GM19351 (cell line): Measurements from ENCODE around the gene EIF4E3.

Experiments
- ATAC-seq: cut with Tn5 transposase; IDR thresholded peaks from one replicate; pipeline ENCODE4 v1.9.1; 2021; ENCODE audit warnings: mild to moderate bottlenecking, moderate library complexity; ENCODE audit not compliant: unreplicated experiment

Gene EIF4E3

DNA sequence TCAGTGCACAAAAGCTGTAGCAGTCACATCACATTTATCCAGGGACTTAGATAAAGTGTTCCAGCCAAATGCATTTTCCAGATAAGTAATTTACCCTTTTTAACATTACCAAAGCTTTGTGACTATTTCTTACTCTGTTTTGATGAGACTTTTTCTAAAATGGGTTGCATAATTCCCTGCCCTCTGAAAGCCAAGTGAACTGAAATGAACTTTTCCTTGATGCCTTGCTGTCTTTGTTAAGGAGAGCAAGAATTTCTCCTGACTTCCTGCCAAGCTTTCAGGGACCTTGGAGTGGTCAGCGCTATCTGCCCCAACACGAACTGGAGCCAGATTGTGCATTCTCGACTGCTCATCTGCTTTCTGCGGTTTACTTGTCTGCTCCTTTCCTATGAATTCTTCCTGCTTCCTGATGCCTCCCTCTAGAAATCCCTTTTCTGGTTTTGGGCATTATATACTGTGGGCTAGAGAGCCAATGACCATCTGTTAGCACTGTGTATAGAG, 34.8 kb downstream of the EIF4E3 start:
- ATAC-seq, result no peak

DNA sequence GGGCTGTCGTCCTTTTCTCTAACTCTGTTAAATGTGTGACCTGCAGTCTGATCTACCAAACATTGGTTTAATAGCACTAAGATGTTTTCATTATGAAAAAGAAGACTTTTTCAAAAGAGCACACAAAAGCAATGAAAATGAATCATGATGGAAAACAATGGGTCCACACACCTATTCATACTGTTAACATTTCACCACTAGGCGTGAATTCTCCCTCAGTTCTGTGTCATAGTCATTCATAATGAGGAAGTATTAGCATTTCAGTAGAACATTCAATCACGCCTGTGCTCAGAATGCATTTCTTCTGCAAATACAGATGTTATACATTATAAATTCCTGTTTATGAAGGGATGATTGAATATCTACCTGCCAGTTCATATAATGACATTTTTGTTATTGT, 35.9 kb downstream of the EIF4E3 start:
- peak; percentile 69 for ATAC-seq

- no peak for ATAC-seq
Observed at GRCh38 chr3:71688121-71688520, 37.1 kb downstream of the EIF4E3 start.

DNA sequence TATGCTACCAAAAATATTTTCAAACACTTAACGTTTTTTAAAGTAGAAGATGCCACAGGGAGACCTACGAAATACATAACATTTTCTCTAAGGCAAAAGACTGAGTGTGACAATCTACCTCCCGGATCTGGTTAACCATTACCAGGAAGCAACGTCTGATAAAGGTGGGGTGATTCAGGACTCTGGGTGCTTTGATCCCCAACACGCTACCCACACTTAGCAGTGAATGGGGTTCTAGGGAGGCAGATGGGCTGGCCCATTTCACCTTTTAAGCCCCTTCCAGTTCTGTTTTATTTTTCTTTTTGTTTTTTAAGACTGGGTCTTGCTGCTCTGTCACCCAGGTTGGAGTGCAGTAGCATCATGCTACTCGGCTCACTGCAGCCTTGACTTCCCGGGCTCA, 39.5 kb downstream of the EIF4E3 start:
- no peak for ATAC-seq

DNA sequence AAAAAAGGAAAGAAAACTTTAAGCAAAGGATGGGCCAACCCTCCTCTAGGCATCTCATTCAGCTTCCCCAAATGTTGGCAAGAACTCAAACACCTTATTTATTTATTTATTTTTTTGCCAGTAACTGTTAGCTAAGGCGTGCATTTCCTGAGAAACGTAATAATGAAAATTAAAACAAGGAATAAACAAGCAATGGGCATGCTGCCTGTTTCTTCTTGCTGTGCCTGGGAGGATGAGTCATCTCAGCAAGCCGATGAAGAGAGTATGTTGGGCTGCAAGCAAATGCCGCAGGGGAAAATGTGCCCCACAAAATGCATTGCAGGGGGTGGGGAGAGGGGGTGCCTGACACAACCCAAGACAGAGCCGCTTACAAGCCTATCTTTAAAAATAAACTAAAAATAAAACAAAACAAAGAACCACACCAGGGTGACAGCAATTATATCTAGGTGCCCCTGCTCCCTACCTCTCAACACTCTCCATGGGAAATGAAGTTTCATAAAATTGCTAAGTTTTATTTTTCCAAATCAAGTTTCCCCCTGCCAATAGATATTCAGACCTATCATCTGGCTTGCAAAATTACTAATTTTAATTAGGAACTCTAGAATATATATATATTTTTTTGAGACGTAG, 40.3 kb downstream of the EIF4E3 start:
- no peak for ATAC-seq

DNA sequence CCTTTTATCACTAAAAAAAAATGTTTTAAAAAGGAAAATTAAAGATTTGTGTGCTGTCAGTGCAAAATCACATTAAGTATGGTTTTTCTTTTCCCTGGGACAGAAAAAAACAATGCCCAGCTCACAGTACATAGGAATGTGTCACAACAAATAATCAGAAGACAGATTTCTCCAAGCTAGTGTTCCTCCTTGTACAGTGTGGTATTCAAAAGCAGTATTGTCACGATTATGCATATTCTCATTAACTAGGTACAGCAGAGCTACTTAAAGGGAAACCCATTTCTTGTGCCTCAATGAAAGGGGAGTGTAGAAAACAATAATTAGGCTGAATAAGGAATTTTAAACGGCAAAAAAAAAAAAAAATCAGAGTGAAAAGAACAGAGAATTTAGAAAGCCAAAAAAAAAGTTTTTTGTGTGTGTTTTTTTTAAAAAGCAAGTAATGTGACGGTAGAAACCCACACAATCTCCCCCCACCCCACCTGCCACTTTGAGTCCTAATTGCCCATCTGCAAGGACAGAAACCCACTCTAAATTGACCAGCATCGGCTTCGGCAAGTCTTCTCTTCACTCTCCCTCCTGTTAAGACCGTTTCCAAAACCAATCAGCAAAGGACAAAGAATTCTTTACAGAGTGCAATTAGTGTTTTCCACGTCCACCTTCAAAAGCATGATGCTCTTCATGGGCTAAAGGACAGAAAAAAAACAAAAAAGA, 41.0 kb downstream of the EIF4E3 start:
- ATAC-seq, result no peak

DNA sequence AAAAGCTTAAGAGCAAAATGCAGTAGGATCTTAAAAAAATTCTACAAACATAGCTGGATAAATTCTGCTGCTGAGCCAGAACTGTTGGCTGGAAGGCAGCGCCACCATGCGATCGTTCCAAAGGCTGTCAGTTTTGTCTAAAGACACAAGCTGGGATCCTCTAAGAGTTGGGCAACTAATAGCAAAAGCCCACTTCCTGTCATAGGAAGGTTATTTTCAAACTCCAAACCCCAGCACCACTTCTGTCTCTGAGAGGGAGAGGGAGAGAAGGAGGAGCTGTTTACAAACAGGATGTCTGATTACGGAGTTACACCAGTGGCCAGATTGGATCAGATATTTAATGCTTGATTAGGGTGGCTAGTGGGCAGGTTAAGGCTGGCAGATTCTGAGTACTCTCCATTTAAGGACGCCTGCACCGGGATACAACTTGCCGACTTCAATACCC, 44.0 kb downstream of the EIF4E3 start:
- ATAC-seq, result peak; percentile 81

DNA sequence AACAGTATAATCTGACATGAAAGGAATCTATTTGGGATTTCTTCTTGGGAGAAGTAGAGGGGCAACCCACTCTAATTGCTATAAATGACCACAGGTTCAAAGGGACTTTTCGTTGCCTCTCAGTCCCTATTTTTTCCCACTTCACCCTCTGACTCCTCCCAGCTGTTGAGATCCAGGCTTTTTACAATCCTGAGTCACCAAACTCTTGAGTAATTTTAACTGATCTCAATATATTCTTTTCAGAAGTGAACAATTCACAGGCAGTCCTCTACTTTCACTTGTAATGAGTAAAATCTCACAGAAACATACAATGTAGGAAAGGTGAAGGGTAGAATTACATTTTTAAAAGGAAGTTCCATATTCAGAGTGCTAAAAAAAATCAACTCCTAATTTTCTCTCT, 44.6 kb downstream of the EIF4E3 start:
- ATAC-seq, result no peak

DNA sequence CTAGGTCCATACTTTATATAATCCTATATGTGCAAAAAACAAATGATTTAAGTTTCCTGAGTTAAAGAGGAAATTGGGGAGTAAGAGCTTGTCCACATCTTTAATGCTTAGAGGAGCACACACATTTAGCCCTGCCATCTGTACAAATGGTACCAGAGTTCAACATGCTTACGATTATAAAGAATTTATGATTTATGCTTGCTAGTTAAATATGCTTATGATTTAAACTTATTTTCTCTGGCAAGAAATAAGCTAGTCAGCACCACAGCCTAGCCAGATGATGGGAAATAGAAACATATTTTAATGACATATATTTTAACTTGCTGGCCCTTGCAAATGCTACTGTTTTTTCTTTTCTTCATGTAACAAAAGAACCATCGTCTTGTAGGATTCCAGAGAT, 48.3 kb downstream of the EIF4E3 start:
- no peak for ATAC-seq

- ATAC-seq, result no peak
Observed at GRCh38 chr3:71673486-71673885, 51.7 kb downstream of the EIF4E3 start.

- no peak for ATAC-seq
Observed at GRCh38 chr3:71672807-71673206, 52.4 kb downstream of the EIF4E3 start.

- ATAC-seq, result no peak
Observed at GRCh38 chr3:71672340-71672739, 52.9 kb downstream of the EIF4E3 start.

GRCh38 chr3:71671216-71671845, 53.9 kb downstream of the EIF4E3 start:
- ATAC-seq, result no peak

GRCh38 chr3:71662568-71662967, 62.6 kb downstream of the EIF4E3 start:
- ATAC-seq, result no peak

DNA sequence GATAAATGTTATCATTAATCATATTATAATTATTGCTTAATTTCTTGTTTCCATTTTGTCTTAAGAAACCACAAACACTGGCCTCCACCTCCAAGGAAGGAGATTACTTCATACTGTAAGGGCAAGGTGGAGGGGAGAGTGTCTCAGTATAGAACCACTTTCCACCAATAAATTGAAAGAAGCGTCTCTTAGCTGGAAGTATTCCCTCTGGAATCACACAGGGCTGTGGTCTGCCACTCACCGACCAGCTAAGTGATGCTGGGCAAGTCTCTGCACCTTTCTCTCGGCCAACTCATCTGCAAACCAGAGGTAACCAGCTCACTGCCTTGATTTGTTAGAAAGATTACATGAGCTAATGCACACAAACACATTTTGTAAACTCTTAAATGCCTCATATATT, 63.1 kb downstream of the EIF4E3 start:
- ATAC-seq, result no peak

DNA sequence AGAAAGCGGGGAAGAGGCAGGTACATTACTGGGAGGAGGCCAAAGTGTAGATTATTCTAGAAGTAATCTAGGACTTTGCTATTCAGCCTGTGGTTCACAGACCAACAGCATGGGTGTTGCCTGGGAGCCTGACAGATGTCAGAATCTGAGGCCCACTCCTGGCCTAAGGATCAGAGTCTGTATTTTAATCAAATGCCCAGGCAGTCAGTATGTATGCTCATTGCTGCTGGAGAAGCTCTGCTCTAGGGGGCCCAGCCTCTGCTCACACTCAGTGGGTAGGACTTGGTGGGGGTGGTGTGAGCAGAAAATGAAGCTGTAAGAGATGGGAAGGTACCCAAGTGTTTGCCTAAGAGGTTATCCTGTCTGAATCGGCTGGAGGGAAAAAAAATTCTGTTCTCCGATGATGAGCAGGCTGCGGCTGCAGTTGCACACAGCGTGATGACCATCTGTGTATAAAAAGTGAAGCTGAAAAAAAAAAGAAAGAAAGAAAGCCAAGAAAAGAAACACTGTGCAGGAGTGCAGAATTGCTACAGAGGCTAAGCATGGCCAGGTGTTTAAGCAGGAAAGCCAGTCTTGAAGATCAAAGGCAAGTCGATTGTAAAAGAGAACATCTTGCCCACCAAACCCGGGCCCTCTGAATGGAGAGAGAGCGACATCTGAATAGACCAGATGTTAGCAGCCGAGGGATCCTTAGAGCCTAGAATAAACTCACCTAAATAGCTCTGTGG, 65.2 kb downstream of the EIF4E3 start:
- ATAC-seq, result no peak

DNA sequence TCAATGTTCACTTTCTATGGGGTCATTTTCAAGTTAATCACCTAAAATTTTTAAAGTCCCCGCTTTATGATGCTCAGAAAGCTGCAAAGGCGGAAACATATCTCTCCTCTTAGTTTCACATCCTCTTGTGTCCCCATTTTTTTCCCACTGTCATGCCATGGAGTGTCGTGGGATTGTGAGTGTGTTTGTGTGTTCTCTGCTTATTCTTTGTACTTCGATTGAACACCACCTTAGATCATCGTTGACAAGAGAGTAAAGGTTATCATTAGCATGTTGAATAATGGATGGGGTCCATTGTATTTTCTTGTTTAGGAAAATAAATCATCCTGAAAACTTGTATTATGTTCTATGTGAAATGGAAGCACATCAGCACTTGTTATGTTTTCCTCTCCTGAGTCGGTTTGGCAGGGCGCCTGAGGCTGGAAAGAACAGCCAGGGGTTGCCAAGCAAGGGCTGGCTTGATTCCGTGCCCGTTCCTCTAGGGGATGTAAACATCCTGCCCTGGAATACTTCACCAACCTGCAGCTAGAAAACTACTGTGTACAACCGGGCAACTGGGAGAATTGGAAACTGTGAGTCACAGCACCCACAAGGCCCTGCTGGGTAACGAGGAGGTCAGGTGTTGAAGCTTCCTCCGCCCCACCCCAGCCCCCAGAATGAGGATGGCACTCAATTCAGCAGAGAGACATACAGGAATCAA, 67.2 kb downstream of the EIF4E3 start:
- no peak for ATAC-seq

- ATAC-seq, result no peak
Observed at GRCh38 chr3:71655061-71655460, 70.1 kb downstream of the EIF4E3 start.

- no peak for ATAC-seq
Observed at GRCh38 chr3:71653414-71653807, 71.8 kb downstream of the EIF4E3 start.

DNA sequence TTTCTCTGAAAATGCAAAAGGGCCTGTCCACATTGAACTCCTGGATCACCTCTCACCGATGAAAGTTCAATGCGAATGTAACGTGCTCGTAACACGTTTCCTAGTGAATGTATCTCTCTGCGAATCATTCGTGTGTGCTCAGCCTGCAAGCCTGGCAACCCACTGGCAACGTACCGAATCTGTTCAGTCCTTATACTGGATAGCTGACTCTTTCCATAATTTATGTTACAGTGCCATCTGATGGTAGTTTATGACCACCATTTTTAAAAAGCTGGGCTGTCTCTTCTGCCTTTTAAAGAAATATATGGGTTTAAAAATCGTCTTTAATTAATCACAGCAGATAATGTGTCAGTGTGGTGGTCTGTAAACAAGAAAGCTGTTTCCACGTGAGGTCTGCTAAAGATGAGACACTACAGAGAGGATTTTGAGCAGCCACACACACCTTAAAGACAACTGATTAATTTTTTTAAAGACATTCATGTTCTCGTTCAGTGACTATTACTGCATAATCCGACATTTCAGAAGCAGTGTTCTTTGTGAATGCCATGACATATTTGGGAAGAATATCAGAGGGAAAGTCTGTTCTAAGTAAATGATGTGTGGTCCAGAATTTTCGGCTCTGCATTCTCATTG, 72.3 kb downstream of the EIF4E3 start:
- no peak for ATAC-seq
